Measurements from ENCODE around the gene BTBD2. TPM values are rescaled to one million over a fixed set of nuclear protein-coding genes. Genes with fewer than 3 reads are reported as not detected.

BTBD2 gene
- total and polyA plus RNA-seq, 2 donors (not counting 1 experiment from before 2014, with no cell fraction given): 75.2 to 85.6 TPM

- Histone ChIP-seq H3K4me1 (ENCODE audit: control insufficient read depth in 2 of 2, insufficient read depth in 2 of 2, low read length in 2 of 2) (no peaks in the 10 kb centered on the region), H3K36me3 (replicated peaks in 1 of 2; ENCODE audit: control extremely low read depth in 1 of 2, control insufficient read depth in 1 of 2, extremely low read depth in 1 of 2, insufficient read depth in 2 of 2, low read length in 1 of 2) (peaks cover 5 to 66% of the 10 kb centered on the region in 2 experiments), H3K4me3 (ENCODE audit: control extremely low read depth in 1 of 5, extremely low read depth in 1 of 5, insufficient read depth in 1 of 5, low read depth in 2 of 5, low read length in 4 of 5) (no peak overlapping the region), H3K79me2 (ENCODE audit: control insufficient read depth, insufficient read depth, low read length) (no peaks in the 10 kb centered on the region), H3K27me3 (replicated peaks in 1 of 4; ENCODE audit: control extremely low read depth in 1 of 4, control insufficient read depth in 3 of 4, insufficient read depth in 4 of 4, low read length in 3 of 4) (no peaks in the 10 kb centered on the region), H3K9me3 (ENCODE audit: control extremely low read depth in 1 of 3, control insufficient read depth in 2 of 3, insufficient read depth in 1 of 3, low read length in 2 of 3) (no peaks in the 10 kb centered on the region), H3K4me2 (replicated peaks; ENCODE audit: low read depth, low read length, poor library complexity, severe bottlenecking) (no peak overlapping the region), H4K20me1 (ENCODE audit: control insufficient read depth, insufficient read depth, low read length, poor library complexity, severe bottlenecking) (peaks cover 19% of the 10 kb centered on the region), H3K27ac (ENCODE audit: low read length in 2 of 2) (no peak overlapping the region), H2AFZ (ENCODE audit: insufficient read depth, low read depth, low read length, poor library complexity, severe bottlenecking) (no peak overlapping the region), H3K9ac (ENCODE audit: low read length) (no peak overlapping the region)
- DNase-seq (no peak), ATAC-seq (ENCODE audit: low read depth) (no peak)
- Mint-ChIP-seq H3K27ac (no peak overlapping the region), H3K9me3 (ENCODE audit: insufficient read depth) (no peaks in the 10 kb centered on the region), H3K4me1 (no peaks in the 10 kb centered on the region), H3K27me3 (no peaks in the 10 kb centered on the region), H3K4me3 (no peak overlapping the region)
- WGBS (ENCODE audit: insufficient coverage): 98% methylated on average over 44 of the region's 44 CpGs
- no peak for TF ChIP-seq EZH2 (IDR thresholded peaks at IDR 0.05; ENCODE audit: borderline replicate concordance, insufficient read depth, low read depth, low read length, poor library complexity, severe bottlenecking)
- POLR2A ChIA-PET: no interaction called here
- intact Hi-C loops (cut with micrococcal nuclease): no loop called here
- CTCF ChIA-PET: no interaction called here
Measured at GRCh38 chr19:1985588-1986356, 29.7 kb downstream of the BTBD2 start.

GRCh38 chr19:1984357-1984756 lies 31.2 kb downstream of the BTBD2 start:
- no peak for DNase-seq
- no peak for ATAC-seq (ENCODE audit: low read depth)
- no peak overlapping the region for H3K4me2 ChIP-seq (replicated peaks; ENCODE audit: low read depth, low read length, poor library complexity, severe bottlenecking)
- no peaks in the 10 kb centered on the region for H3K9me3 ChIP-seq (ENCODE audit: control extremely low read depth in 1 of 3, control insufficient read depth in 2 of 3, insufficient read depth in 1 of 3, low read length in 2 of 3)
- no peaks in the 10 kb centered on the region for H3K4me1 Mint-ChIP-seq
- TF ChIP-seq EZH2 (IDR thresholded peaks at IDR 0.05; ENCODE audit: borderline replicate concordance, insufficient read depth, low read depth, low read length, poor library complexity, severe bottlenecking): no peak
- TF ChIP-seq CTCF (IDR thresholded peaks at IDR 0.05): no peak
- CTCF ChIA-PET: no interaction called here
- WGBS (ENCODE audit: insufficient coverage): 100% methylated on average over 6 of the region's 10 CpGs
- no peak overlapping the region for H3K9ac ChIP-seq (ENCODE audit: low read length)
- H3K27me3 Mint-ChIP-seq: no peaks in the 10 kb centered on the region
- peaks cover 27% of the 10 kb centered on the region for H4K20me1 ChIP-seq (ENCODE audit: control insufficient read depth, insufficient read depth, low read length, poor library complexity, severe bottlenecking)
- intact Hi-C loops (cut with micrococcal nuclease): no loop called here
- no peak overlapping the region for H3K27ac ChIP-seq (ENCODE audit: low read length in 2 of 2)
- no peaks in the 10 kb centered on the region for H3K27me3 ChIP-seq (replicated peaks in 1 of 4; ENCODE audit: control extremely low read depth in 1 of 4, control insufficient read depth in 3 of 4, insufficient read depth in 4 of 4, low read length in 3 of 4)
- no peak overlapping the region for H3K4me3 Mint-ChIP-seq
- H3K4me3 ChIP-seq (ENCODE audit: control extremely low read depth in 1 of 5, extremely low read depth in 1 of 5, insufficient read depth in 1 of 5, low read depth in 2 of 5, low read length in 4 of 5): no peak overlapping the region
- H3K36me3 ChIP-seq (replicated peaks in 1 of 2; ENCODE audit: control extremely low read depth in 1 of 2, control insufficient read depth in 1 of 2, extremely low read depth in 1 of 2, insufficient read depth in 2 of 2, low read length in 1 of 2): peaks cover 4 to 63% of the 10 kb centered on the region in 2 experiments
- no peaks in the 10 kb centered on the region for H3K9me3 Mint-ChIP-seq (ENCODE audit: insufficient read depth)
- POLR2A ChIA-PET: no interaction called here
- no peaks in the 10 kb centered on the region for H3K79me2 ChIP-seq (ENCODE audit: control insufficient read depth, insufficient read depth, low read length)
- H3K27ac Mint-ChIP-seq: no peak overlapping the region
- H3K4me1 ChIP-seq (ENCODE audit: control insufficient read depth in 2 of 2, insufficient read depth in 2 of 2, low read length in 2 of 2): no peaks in the 10 kb centered on the region
- no peak overlapping the region for H2AFZ ChIP-seq (ENCODE audit: insufficient read depth, low read depth, low read length, poor library complexity, severe bottlenecking)

All from B cell (primary cell).